Tibial artery (tissue), 4 donors: Measurements from ENCODE around the gene TMCC1.

Source experiments
- DNase-seq, 2 donors: peaks; one replicate each; pipeline ENCODE4 v3.0.0-alpha.2; 2019
- H3K27ac ChIP-seq, 2 donors: fragments of 200-600 bp; sonication (generic) in 1 of 2; 1 replicate in 1 of 2; 2 replicates in 1 of 2; pipeline ENCODE4 v1.5.1; 2018 to 2019; ENCODE audit warnings: mild to moderate bottlenecking in 1 of 2
- H3K27me3 ChIP-seq, 2 donors: fragments of 200-600 bp; sonication (generic) in 1 of 2; one replicate each; pipeline versions ENCODE4 v1.5.1 to v1.6.0; 2016 to 2019
- H3K36me3 ChIP-seq, 3 donors: fragments of 200-600 bp; sonication (generic) in 2 of 3; one replicate each; pipeline ENCODE4 v1.5.1; 2016 to 2019; ENCODE audit warnings: mild to moderate bottlenecking in 2 of 3
- H3K4me1 ChIP-seq, 4 donors: fragments of 200-600 bp; sonication (generic) in 2 of 4; 1 replicate in 3 of 4; 2 replicates in 1 of 4; pipeline ENCODE4 v1.5.1; 2016 to 2019
- H3K4me3 ChIP-seq, 2 donors: fragments of 200-600 bp; sonication (generic) in 1 of 2; 1 replicate in 1 of 2; 2 replicates in 1 of 2; pipeline ENCODE4 v1.5.1; 2018 to 2019; ENCODE audit warnings: mild to moderate bottlenecking in 2 of 2
- H3K9me3 ChIP-seq, 3 donors: fragments of 200-600 bp; sonication (generic) in 1 of 3; one replicate each; pipeline ENCODE4 v1.5.1; 2016 to 2019
- CTCF ChIP-seq, 2 experiments: fragments of 200-600 bp in 1 of 2; fragments of 450-650 bp in 1 of 2; IDR thresholded peaks; one replicate each; pipeline ENCODE4 v1.5.1; 2017 to 2019; ENCODE audit warnings: antibody characterized with exemption in 2 of 2, mild to moderate bottlenecking in 1 of 2, moderate library complexity in 1 of 2
- intact Hi-C: fragments of 100-400 bp; cut with DNase I; formaldehyde crosslinking; loops from one replicate; pipeline ENCODE4 v1.15.0; 2023; ENCODE audit warnings: low total_unique reads

The TMCC1 gene

DNA sequence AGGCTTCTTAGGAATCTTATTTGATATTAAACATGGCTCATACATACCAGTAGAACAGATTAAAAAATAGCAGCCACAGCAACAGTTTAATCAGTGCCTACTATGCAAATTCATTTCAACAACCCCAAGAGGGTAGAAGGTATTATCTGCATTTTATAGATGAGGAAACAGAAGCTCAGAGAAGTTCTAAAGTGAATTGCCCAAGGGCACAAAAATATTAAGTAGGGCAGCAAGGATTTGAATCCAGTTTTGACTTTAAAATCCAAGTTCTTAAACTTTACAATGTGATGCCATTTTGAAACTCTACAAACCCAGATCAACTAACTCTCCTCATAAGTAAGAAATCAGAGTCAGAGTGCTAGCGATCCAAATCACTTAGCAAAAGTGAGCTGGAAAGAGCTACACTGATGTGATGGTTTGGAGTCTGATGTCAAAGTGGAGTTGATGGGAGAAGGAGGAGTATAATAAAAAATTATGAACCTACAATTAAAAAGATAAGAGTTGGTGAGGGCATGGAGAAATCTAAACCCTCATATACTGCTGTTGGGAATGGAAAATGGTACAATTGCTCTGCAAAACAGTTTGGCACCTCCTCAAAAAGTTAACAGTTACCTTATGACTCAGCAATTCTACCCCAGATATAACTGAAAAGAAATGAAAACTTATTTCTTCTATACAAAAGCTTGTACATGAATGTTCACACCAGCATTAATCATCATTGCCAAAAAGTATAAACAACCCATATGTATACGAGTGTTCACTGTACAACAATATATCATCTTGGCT is 236.1 kb downstream of the TMCC1 start:
- H3K9me3 ChIP-seq, result no peaks in the 10 kb centered on the region
- H3K36me3 ChIP-seq, result peaks cover 0 to 10% (median 0%) of the 10 kb centered on the region in 3 donors
- H3K27me3 ChIP-seq, result no peaks in the 10 kb centered on the region
- TF ChIP-seq CTCF (IDR thresholded peaks at IDR 0.05), result no peak
- H3K27ac ChIP-seq, result peak overlapping the region in 1 of 2 donors; percentile 7
- DNase-seq, result no peak
- H3K4me1 ChIP-seq, result peaks cover 0 to 30% (median 12%) of the 10 kb centered on the region in 4 donors
- no peak overlapping the region for H3K4me3 ChIP-seq
- intact Hi-C loops, result no loop called here

- no peak for TF ChIP-seq CTCF (IDR thresholded peaks at IDR 0.05)
- Histone ChIP-seq H3K27me3 (no peaks in the 10 kb centered on the region), H3K36me3 (peaks cover 0 to 10% (median 0%) of the 10 kb centered on the region in 3 donors), H3K4me1 (peaks cover 0 to 37% (median 15%) of the 10 kb centered on the region in 4 donors), H3K4me3 (no peak overlapping the region), H3K27ac (peak overlapping the region in 1 of 2 donors; percentile 7), H3K9me3 (no peaks in the 10 kb centered on the region)
- DNase-seq, result no peak
- intact Hi-C loops, result no loop called here
These were observed 236.8 kb downstream of the TMCC1 start for GRCh38 chr3:129656659-129657247.

- no peak for TF ChIP-seq CTCF (IDR thresholded peaks at IDR 0.05)
- Histone ChIP-seq H3K4me3 (no peak overlapping the region), H3K9me3 (no peaks in the 10 kb centered on the region), H3K27me3 (no peaks in the 10 kb centered on the region), H3K27ac (no peak overlapping the region), H3K4me1 (peaks cover 0 to 50% (median 26%) of the 10 kb centered on the region in 4 donors), H3K36me3 (peaks cover 0 to 10% (median 0%) of the 10 kb centered on the region in 3 donors)
- no peak for DNase-seq
- intact Hi-C loops, result no loop called here
These were observed 238.2 kb downstream of the TMCC1 start for GRCh38 chr3:129655291-129655700.

DNA sequence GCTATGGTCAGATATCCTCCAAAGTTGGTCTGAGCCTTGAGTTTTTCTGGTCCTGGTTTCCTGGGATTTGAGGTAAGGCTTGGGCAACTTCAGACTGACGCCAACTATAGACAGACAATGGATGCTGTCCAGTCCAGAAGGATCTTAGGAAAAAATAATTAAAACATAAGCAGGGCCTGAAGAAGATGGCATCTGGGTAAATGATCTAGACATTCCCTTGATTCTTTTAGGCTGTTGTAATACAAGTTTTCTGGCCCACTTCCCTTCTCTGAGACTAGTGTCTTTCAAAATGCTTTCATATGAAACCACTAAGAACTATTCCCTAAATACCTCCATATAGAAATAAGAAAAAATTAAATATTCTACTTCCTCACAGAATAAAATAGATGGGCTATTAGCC is 239.4 kb downstream of the TMCC1 start:
- H3K9me3 ChIP-seq, result no peaks in the 10 kb centered on the region
- H3K4me1 ChIP-seq, result peaks cover 0 to 56% (median 29%) of the 10 kb centered on the region in 4 donors
- peaks cover 0 to 10% (median 0%) of the 10 kb centered on the region in 3 donors for H3K36me3 ChIP-seq
- H3K4me3 ChIP-seq, result no peak overlapping the region
- intact Hi-C loops, result loop anchor here (5.0 kb wide), 1 partner anchor 278 kb away; no protein-coding TSS in a partner anchor
- H3K27me3 ChIP-seq, result no peaks in the 10 kb centered on the region
- TF ChIP-seq CTCF (IDR thresholded peaks at IDR 0.05), result no peak
- H3K27ac ChIP-seq, result no peak overlapping the region
- DNase-seq, result no peak

DNA sequence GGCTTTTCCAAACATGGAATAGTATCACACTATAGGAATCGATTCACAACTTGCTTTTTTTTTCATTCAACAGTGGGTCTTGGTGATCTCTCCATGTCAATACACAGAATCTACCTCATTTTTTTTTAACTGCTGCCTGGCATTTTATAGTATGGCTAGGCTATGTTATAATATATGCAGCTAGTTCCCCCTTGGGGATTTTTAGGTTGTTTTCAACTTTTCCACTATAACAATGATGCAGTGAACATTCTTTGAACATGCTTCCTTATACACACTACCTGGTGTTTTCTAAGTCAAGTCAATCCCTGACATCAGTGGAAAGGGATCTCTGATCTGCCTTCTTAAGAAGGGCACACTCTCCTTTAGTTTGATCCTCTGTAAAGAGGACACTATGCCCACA is 240.5 kb downstream of the TMCC1 start:
- no peak overlapping the region for H3K4me3 ChIP-seq
- H3K27me3 ChIP-seq, result no peaks in the 10 kb centered on the region
- TF ChIP-seq CTCF (IDR thresholded peaks at IDR 0.05), result no peak
- intact Hi-C loops, result loop anchor here (5.0 kb wide), 1 partner anchor 279 kb away; no protein-coding TSS in a partner anchor
- peaks cover 0 to 49% (median 24%) of the 10 kb centered on the region in 4 donors for H3K4me1 ChIP-seq
- peaks cover 0 to 10% (median 0%) of the 10 kb centered on the region in 3 donors for H3K36me3 ChIP-seq
- no peaks in the 10 kb centered on the region for H3K9me3 ChIP-seq
- H3K27ac ChIP-seq, result no peak overlapping the region
- DNase-seq, result no peak
